ENCODE measurements around the gene DENND1A. TPM values are rescaled to one million over a fixed set of nuclear protein-coding genes. Genes with fewer than 3 reads are reported as not detected.
"Not testable (repeated sequence)": the region's sequence is repeated elsewhere in the genome, so short reads cannot be mapped to it uniquely, and the experiment has no call there.

The DENND1A gene
- total RNA-seq, 1 experiment from 2014 or later = 13.0 TPM

- DNase-seq = no peak
- Mint-ChIP-seq H3K4me1 (ENCODE audit: low read depth, unreplicated experiment) (no peaks in the 10 kb centered on the region), H3K27me3 (ENCODE audit: unreplicated experiment) (no peaks in the 10 kb centered on the region), H3K4me3 (ENCODE audit: low read depth, unreplicated experiment) (no peak overlapping the region), H3K9me3 (ENCODE audit: low read depth, unreplicated experiment) (no peaks in the 10 kb centered on the region), H3K27ac (ENCODE audit: unreplicated experiment) (no peak overlapping the region), H3K36me3 (ENCODE audit: insufficient read depth, unreplicated experiment) (no peaks in the 10 kb centered on the region)
- CTCF ChIA-PET = no interaction called here
- intact Hi-C loops (cut with micrococcal nuclease; ENCODE audit: unreplicated experiment) = no loop called here
- BruUV-seq (replicated peaks) = no TSS peak
- TF ChIP-seq, protein P1, sequence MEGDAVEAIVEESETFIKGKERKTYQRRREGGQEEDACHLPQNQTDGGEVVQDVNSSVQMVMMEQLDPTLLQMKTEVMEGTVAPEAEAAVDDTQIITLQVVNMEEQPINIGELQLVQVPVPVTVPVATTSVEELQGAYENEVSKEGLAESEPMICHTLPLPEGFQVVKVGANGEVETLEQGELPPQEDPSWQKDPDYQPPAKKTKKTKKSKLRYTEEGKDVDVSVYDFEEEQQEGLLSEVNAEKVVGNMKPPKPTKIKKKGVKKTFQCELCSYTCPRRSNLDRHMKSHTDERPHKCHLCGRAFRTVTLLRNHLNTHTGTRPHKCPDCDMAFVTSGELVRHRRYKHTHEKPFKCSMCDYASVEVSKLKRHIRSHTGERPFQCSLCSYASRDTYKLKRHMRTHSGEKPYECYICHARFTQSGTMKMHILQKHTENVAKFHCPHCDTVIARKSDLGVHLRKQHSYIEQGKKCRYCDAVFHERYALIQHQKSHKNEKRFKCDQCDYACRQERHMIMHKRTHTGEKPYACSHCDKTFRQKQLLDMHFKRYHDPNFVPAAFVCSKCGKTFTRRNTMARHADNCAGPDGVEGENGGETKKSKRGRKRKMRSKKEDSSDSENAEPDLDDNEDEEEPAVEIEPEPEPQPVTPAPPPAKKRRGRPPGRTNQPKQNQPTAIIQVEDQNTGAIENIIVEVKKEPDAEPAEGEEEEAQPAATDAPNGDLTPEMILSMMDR (IDR thresholded peaks at IDR 0.05; ENCODE audit: unreplicated experiment) = no peak
Observed at GRCh38 chr9:123894822-123895221, 35.1 kb downstream of the DENND1A start.

- Mint-ChIP-seq H3K9me3 (ENCODE audit: low read depth, unreplicated experiment) (no peaks in the 10 kb centered on the region), H3K36me3 (ENCODE audit: insufficient read depth, unreplicated experiment) (no peaks in the 10 kb centered on the region), H3K27ac (ENCODE audit: unreplicated experiment) (no peak overlapping the region), H3K4me3 (ENCODE audit: low read depth, unreplicated experiment) (no peak overlapping the region), H3K4me1 (ENCODE audit: low read depth, unreplicated experiment) (no peaks in the 10 kb centered on the region), H3K27me3 (ENCODE audit: unreplicated experiment) (no peaks in the 10 kb centered on the region)
- CTCF ChIA-PET = no interaction called here
- no TSS peak for BruUV-seq (replicated peaks)
- intact Hi-C loops (cut with micrococcal nuclease; ENCODE audit: unreplicated experiment) = no loop called here
- TF ChIP-seq, protein P1 (IDR thresholded peaks at IDR 0.05; ENCODE audit: unreplicated experiment) = no peak
- no peak for DNase-seq
Observed at GRCh38 chr9:123893831-123894460, 36.0 kb downstream of the DENND1A start.

- TF ChIP-seq, protein P1 (IDR thresholded peaks at IDR 0.05; ENCODE audit: unreplicated experiment) = no peak
- Mint-ChIP-seq H3K36me3 (ENCODE audit: insufficient read depth, unreplicated experiment) (no peaks in the 10 kb centered on the region), H3K27ac (ENCODE audit: unreplicated experiment) (no peak overlapping the region), H3K27me3 (ENCODE audit: unreplicated experiment) (no peaks in the 10 kb centered on the region), H3K9me3 (ENCODE audit: low read depth, unreplicated experiment) (no peaks in the 10 kb centered on the region), H3K4me1 (ENCODE audit: low read depth, unreplicated experiment) (no peaks in the 10 kb centered on the region), H3K4me3 (ENCODE audit: low read depth, unreplicated experiment) (no peak overlapping the region)
- CTCF ChIA-PET = no interaction called here
- BruUV-seq (replicated peaks) = no TSS peak
- intact Hi-C loops (cut with micrococcal nuclease; ENCODE audit: unreplicated experiment) = no loop called here
- no peak for DNase-seq
Observed at GRCh38 chr9:123893115-123893514, 36.8 kb downstream of the DENND1A start.

GRCh38 chr9:123887837-123888236, 42.1 kb downstream of the DENND1A start:
- no peaks in the 10 kb centered on the region for H3K4me1 Mint-ChIP-seq (ENCODE audit: low read depth, unreplicated experiment)
- CTCF ChIA-PET = no interaction called here
- H3K36me3 Mint-ChIP-seq (ENCODE audit: insufficient read depth, unreplicated experiment) = no peaks in the 10 kb centered on the region
- TF ChIP-seq, protein P1 (IDR thresholded peaks at IDR 0.05; ENCODE audit: unreplicated experiment) = no peak
- no peak overlapping the region for H3K4me3 Mint-ChIP-seq (ENCODE audit: low read depth, unreplicated experiment)
- no peak for DNase-seq
- intact Hi-C loops (cut with micrococcal nuclease; ENCODE audit: unreplicated experiment) = no loop called here
- H3K9me3 Mint-ChIP-seq (ENCODE audit: low read depth, unreplicated experiment) = peaks cover 4% of the 10 kb centered on the region
- H3K27ac Mint-ChIP-seq (ENCODE audit: unreplicated experiment) = no peak overlapping the region
- no peaks in the 10 kb centered on the region for H3K27me3 Mint-ChIP-seq (ENCODE audit: unreplicated experiment)
- no TSS peak for BruUV-seq (replicated peaks)

DNA sequence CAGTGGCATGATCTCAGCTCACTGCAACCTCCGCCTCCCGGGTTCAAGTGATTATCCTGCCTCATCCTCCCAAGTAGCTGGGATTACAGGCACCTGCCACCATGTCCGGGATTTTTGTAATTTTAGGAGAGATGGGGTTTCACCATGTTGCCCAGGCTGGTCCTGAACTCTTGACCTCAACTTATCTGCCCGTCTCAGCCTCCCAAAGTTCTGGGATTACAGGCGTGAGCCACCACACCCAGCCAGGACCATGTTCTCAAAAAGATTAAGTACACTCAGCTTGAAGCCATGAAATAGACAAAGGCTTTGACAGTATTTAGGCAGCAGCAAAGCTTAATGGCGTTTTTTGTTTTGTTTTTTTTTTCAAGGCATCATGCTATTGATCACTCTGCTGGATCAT, 44.1 kb downstream of the DENND1A start:
- BruUV-seq (replicated peaks); H3K9me3 Mint-ChIP-seq (ENCODE audit: low read depth, unreplicated experiment); H3K4me3 Mint-ChIP-seq (ENCODE audit: low read depth, unreplicated experiment); DNase-seq; H3K27ac Mint-ChIP-seq (ENCODE audit: unreplicated experiment); H3K27me3 Mint-ChIP-seq (ENCODE audit: unreplicated experiment); H3K36me3 Mint-ChIP-seq (ENCODE audit: insufficient read depth, unreplicated experiment); CTCF ChIA-PET; H3K4me1 Mint-ChIP-seq (ENCODE audit: low read depth, unreplicated experiment); intact Hi-C loops (cut with micrococcal nuclease; ENCODE audit: unreplicated experiment): not testable (repeated sequence)

Measured in Calu3 (cell line).